DMS 273 (cell line): ENCODE results near the gene CD93.
A peak's percentile ranks its signal among the peaks of the same experiment; 100 is the strongest.

Source experiments
- DNase-seq: peaks from one replicate; lab custom pipeline; 2025; ENCODE audit not compliant: unreplicated experiment; lab: John Stamatoyannopoulos, UW

CD93 gene, protein sequence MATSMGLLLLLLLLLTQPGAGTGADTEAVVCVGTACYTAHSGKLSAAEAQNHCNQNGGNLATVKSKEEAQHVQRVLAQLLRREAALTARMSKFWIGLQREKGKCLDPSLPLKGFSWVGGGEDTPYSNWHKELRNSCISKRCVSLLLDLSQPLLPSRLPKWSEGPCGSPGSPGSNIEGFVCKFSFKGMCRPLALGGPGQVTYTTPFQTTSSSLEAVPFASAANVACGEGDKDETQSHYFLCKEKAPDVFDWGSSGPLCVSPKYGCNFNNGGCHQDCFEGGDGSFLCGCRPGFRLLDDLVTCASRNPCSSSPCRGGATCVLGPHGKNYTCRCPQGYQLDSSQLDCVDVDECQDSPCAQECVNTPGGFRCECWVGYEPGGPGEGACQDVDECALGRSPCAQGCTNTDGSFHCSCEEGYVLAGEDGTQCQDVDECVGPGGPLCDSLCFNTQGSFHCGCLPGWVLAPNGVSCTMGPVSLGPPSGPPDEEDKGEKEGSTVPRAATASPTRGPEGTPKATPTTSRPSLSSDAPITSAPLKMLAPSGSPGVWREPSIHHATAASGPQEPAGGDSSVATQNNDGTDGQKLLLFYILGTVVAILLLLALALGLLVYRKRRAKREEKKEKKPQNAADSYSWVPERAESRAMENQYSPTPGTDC

GRCh38 chr20:23086056-23086566 lies at the start of gene CD93:
TSS of gene CD93 (minus strand) at chr20:23086324. CDS start at chr20:23086192, 132 bp downstream.
- no peak for DNase-seq

DNA sequence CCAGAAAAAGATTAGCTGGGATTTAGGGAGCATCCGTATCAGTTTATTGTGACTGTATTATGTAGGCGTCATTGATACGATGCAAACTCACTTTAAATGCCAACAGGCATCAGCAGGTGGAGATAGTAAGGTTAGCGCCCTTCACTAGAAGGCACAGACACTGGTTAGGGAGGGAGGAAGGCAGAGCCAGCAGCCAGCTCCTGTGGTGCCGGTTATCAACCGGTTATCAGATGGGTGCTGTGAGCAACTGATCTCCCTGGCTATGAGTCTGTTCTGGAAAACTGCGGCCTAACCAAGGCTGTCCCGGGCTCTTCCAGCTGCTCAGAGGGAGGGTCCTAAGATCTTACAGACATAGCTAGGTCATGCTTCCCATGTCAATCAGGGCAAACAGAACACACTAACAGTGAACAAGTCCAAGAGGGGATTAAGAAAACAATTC lies 47.5 kb upstream of the CD93 start:
- DNase-seq: no peak

- DNase-seq: no peak
Observed at GRCh38 chr20:23132930-23133559, 46.9 kb upstream of the CD93 start.

DNA sequence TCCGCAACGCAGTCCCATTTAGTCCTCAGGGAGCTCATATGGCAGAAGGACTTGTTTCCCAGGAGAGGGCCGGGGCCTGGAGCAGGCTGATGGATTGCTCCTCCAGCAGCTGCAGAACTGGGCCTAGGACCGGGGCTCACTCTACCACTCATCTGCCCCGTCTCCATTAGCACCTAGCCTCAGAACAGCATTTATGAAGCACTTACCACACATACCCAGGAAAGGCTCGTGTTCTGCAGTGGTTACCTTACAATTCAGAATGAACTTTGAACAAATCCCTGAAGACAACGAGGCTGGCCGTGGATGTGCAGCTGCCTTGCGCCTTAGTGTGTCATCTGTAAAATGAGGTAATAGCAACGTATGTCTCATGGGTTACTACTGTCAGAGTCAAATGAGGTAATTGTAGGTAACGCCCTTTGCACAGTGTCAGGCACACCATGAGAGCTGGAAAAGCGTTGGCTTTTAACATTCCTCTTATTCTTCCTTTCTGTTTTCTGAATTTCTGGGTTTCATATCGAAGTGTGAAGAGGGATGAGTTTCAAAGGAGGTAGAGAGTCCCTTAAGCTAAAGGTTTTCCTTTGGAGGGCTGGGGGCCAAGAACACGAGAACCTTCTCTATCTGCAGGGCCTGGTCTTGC lies 46.3 kb upstream of the CD93 start:
- no peak for DNase-seq

DNA sequence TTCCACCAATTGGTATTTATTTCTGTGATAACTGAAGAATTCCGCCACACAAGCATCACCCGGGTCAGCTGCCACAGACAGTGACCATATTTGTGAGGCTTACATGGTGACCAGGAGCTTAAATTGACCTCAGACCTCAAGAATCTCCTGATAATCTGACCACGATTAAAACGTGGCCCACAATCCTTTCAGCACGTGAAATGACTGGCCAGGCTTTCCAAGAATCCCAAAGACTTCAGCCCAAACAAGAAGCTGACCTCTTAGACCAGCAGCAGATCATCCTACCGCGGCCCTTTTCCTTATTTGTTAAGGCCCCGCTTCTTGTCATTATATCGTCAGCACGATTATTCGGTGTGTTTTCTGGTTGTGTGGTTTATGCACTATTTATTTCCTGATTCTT lies 45.6 kb upstream of the CD93 start:
- no peak for DNase-seq

- no peak for DNase-seq
Observed at GRCh38 chr20:23130622-23131140, 44.6 kb upstream of the CD93 start.

DNA sequence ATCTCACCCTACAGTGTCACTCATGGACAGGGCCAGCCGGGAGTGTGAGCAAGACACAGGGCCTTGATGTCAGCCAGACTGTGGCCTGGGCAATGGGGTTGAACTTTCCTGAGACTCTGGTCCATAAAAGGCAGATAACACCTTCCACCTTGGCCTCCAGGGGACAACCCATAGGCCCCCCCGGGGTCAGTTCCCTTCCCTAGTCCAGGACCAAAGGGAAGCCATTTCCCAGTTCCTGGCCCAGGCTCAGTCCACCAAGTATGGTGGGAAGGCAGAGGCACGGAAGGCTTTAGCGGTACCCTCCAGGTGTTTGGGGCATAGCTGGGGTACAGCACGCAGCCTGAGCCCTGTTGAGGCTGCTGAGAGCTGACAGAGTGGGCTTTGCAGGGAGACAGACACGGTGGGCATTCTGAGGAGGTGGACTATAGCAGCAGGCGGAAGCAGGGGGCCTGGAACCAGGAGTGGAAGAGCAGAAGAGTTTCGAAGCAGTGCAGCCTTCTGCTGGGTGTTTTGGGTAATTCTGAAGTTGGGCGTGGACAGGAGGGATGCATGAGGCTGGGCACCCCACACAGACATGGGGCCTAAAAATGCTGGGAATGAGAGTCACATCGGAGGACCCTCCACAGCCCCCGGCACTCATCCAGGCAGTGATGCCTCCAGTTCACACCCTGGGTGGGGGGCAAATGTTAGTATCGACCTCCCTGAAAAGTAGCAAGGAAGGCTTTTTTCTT lies 43.9 kb upstream of the CD93 start:
- DNase-seq: no peak

DNA sequence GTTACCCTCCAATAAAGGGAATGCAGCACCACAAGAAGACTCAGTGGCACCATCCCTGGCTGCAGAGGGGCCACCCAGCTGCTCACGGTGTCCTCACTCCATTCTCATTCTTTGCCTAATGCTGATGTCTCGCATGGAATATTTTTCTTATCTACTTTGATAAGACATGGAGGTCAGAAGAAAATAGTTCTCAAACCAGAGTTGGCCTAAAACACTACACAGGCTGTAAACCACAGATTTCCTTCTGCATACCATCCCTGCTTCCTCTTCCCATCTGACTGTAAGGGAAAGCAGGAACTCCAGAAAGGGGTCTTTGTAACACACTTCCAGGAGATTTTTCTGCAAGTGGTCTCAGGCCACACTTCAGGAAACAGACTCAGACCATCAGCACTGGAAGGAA lies 43.1 kb upstream of the CD93 start:
- no peak for DNase-seq

DNA sequence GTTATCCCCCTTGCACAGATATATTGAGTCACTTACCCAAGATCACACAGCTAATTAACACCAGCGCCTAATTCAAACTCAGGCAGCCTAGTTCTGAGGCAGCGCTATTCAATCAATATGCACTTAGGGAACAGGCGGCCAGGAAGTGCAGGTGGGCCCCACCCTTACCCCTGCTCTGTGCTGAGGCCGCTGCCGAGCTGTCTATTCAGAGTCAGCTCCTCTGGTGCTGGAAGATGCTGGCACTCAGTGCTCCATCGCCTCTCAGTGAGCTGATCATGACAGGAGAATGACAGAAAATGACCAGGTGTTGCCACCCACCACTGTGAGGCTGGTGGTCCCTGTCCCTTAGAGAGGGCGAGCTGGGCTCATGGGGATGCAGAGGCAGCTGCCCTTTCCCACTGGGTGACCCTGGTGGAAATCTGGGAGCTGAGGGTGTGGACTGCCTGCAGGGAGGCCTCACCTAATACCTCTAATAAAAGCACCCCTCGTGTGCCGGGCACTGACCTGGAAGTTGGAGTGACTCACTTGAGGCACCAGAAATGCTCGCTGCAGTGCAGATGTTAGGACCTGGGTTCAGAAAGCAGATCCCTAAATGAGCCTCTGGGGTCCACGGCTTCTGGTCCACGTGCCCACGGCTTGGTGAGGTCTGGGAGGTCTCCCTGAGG lies 42.5 kb upstream of the CD93 start:
- no peak for DNase-seq

DNA sequence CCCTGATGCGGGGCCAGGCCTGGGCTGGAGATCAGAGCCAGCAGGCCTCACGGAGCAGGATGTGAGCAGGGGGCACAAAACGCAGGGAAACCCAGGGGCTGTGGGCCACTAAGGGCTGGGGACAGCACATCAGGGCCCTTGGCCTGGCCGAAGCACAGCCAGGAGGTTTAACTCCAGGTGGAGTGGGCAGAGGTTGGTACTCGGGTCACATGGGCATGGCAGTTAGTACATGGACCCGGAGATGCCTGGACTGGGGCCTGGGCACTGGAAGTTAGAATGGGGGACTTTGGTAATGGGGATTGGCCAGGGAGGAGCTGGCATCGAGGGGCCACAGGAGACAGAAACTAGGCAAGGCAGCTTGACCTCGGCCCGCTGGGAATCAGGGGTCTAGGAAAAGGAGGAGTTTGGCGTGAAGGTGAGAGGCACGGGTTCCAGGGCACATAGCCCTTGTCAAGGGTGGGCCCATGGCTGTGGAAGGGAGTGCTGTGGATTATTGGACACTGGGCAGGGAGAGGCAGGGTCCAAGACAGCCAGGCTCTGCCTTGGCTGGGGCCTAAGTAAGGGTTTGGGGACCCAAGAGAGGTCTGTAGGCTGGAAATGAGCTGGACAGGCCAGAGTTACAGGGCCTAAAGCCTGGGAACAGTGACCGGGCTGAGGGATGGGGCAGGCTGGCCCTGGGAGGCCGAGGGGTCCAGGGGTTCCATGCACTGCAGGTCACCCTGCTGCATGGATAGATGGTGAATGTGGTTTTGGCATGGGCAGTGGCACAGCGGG lies 41.6 kb upstream of the CD93 start:
- DNase-seq: no peak

- DNase-seq: no peak
Observed at GRCh38 chr20:23126281-23127061, 40.3 kb upstream of the CD93 start.

DNA sequence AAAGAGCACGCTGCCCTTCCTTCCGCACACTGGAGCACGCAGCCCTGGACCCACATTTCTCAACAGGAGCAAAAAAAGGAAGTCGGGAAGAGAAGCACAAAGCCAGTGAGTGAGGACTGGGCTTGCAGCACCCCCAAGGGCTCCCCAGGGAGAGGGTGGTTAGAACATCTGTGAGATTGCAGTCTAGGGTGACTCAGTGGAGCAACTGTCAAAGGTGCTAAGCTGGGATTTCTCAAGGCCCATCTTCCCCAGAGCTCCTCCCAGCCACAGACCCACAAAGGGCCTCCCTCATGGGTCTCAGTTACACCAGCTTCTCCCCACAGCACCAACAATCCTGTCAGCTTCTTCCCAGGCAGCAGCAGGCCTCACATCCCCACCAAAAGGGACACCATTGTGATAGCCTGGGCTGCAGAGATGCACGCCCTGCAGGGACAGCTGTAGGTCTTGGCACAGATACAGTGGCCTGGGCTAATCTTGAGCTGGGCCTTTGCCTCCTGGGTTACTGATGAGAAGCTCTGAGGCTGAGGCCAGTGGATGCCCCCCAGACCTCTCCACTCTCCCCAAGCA lies 39.6 kb upstream of the CD93 start:
- no peak for DNase-seq

- peak; percentile 31 for DNase-seq
Observed at GRCh38 chr20:23125159-23125558, 39.0 kb upstream of the CD93 start.

GRCh38 chr20:23123886-23124285 lies 37.8 kb upstream of the CD93 start:
- no peak for DNase-seq

DNA sequence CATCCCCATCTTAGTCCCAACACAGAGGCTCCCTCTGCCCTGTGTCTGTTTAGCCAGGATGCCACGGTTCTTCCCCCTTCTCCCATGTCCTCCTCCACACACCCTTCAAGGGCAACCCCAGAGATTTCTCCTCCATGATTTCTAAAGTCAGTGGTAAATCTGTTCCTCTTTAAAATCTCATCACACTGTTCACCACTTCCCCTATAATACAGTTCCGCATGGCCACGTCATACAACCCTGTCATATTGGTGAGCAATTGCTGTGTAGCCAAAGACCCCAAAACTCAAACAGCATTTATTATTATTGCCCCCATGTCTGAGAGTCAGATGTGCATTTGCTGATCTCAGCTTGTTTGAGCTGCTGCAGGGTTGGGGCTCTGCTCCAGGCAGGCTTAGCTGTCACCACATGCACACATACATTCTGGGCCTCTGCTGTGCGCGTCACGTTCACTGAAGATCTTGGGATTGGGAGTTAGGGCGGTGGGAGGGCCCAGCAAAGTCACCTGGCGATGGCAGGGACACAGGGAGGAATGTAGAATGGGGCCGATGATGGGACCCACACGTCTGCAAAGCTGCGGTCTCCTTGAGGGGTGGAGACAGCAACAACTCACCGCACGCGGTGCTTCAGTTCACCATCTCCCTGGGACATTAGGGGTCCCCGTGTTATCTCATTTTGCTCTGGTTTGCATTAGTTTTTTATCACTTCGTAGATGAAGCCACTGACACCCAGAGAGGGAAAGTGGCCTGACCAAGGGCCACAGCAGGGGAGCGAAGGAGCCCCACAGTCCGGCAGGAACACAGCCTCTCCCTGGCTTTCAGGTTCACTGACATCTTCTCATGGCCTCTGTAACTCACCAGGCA lies 36.9 kb upstream of the CD93 start:
- no peak for DNase-seq

GRCh38 chr20:23122321-23122720 lies 36.2 kb upstream of the CD93 start:
- no peak for DNase-seq

DNA sequence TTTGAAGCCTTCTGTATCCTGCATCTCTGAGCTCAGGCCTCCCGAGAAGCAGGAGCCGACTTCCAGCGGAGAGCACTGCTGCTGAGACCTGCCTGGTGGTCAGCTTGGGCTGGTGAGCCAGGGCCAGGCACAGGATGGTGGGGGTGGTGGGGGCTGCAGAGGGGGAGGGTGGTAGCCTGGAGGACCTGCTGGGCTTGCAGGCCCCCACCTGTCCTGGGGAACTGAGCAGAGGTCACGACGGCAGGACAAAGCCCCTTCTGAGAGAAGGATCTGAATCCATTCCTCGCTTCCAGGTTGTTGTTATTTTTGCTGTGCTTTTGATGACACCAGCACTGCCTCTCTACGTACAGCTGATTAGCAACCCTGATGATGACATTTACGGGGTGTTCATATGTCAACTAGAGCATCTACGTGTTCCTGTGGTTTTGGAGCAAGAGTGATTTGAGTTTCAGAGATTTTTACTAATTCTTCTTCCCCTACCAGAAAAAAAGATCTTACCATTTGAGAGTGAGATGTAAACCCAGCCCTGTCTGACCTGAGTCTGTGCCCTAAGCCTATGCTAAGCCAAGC lies 35.7 kb upstream of the CD93 start:
- DNase-seq: no peak
